HL-60/S4 treated with phorbol 12-myristate 13-acetate at 8.2 ng/mL for 4 days and 3 days (cell line): ENCODE measurements around the gene DCTN5.

ENCODE experiments used
- in situ Hi-C: fragments of 300-500 bp; cut with MboI; formaldehyde crosslinking; loops from 2 replicates; pipeline ENCODE4 v1.15.0; 2022; ENCODE audit warnings: low sequenced_read_pairs

The DCTN5 gene

DNA sequence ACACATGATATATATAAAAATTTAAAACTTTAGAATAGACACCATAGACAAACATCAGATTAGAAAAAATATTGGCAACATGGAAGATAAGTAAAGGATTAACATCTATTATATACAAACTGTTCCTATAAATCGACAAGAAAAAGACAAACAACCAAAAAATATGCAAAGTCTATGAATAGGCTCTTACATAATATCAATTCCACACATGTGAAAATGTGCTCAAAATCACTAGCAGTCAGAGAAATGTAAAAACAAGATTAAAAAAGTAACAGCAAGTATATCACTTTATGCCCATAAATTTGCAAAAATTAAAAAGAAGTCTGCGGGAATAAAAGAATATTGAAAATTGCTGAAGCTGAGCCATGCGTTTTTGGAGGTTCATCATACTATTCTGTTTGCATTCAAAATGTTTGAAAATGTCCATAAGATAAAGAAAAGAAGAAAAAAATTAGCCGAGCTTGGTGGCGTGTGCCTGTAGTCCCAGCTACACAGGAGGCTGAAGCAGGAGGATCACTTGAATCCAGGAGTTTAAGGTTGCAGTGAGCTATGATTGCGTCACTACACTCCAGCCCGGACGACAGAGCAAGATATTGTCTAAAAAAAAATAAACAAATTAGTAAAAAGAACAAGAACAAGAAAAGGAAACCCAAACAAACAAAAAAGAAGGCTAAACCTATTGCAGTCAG lies 83.0 kb downstream of the DCTN5 start:
- in situ Hi-C loops: no loop called here

DNA sequence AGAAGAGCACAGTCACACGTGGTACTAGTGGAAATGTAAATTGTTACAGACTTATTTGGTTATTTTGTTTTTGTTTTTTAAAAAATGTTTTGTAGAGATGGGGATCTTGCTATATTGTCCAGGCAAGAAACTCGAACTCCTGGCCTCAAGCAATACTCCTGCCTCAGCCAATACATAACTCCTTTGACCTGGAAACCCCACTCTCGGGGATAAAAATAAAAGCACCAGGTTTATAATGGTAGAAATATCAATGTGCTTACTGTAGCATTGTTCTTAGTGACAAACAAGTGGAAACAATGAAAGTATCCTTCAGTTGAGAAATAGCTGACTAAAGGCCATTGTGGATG lies 83.5 kb downstream of the DCTN5 start:
- in situ Hi-C loops: no loop called here

DNA sequence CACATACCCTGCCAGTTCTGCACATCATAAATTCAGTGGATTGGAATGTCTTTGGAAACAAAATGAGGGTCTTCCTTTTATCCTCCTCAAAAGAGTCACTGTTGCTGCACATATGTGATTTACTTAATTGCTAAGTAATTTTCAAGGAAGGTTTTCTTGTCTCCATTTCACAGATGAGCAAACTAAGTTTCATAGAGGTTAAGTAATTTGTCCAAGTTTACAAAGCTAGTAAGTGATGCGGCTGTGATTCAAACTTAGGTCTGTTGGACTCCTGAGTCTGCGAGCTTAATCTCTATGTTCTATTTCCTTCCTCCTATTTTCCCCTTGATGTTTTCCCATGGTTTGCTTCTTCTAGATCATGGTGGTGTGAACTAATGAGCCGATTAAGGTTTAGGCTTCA lies 85.4 kb downstream of the DCTN5 start:
- in situ Hi-C loops: no loop called here
